Neuronal stem cell (in vitro differentiated cells): ENCODE data around the gene TBL2.
"Not testable (repeated sequence)": the region's sequence is repeated elsewhere in the genome, so short reads cannot be mapped to it uniquely, and the experiment has no call there.

ENCODE experiments used
- DNase-seq: peaks from one replicate; pipeline ENCODE4 v3.0.0-alpha.2; 2013; ENCODE audit warnings: low spot score
- H2AFZ ChIP-seq: one replicate; pipeline ENCODE4 v1.6.1; 2013; ENCODE audit warnings: mild to moderate bottlenecking, low read length, inconsistent platforms
- H2AK5ac ChIP-seq: 2 replicates; pipeline ENCODE4 v1.6.1; 2013; ENCODE audit warnings: low read depth, mild to moderate bottlenecking, inconsistent platforms, low read length, moderate library complexity, mixed read lengths
- H2BK120ac ChIP-seq: 2 replicates; pipeline ENCODE4 v1.6.1; 2013; ENCODE audit warnings: low read depth, mild to moderate bottlenecking, inconsistent platforms, low read length, moderate library complexity, mixed read lengths
- H2BK12ac ChIP-seq: one replicate; pipeline ENCODE4 v1.6.1; 2013; ENCODE audit warnings: low read length, inconsistent platforms
- H2BK15ac ChIP-seq: 2 replicates; pipeline ENCODE4 v1.6.1; 2013; ENCODE audit warnings: mild to moderate bottlenecking, low read length, inconsistent platforms, mixed read lengths
- H2BK5ac ChIP-seq: one replicate; pipeline ENCODE4 v1.6.1; 2013; ENCODE audit warnings: inconsistent platforms, mild to moderate bottlenecking, low read length, moderate library complexity
- H3K14ac ChIP-seq: one replicate; pipeline ENCODE4 v1.6.1; 2013; ENCODE audit warnings: low read length, inconsistent platforms
- H3K18ac ChIP-seq: 2 replicates; pipeline ENCODE4 v1.6.1; 2013; ENCODE audit warnings: low read length, inconsistent platforms
- H3K23ac ChIP-seq: 2 replicates; pipeline ENCODE4 v1.6.1; 2013; ENCODE audit warnings: low read depth, mild to moderate bottlenecking, mixed read lengths, low read length, inconsistent platforms; ENCODE audit not compliant: poor library complexity
- H3K27ac ChIP-seq: replicated peaks from 3 replicates; pipeline ENCODE4 v1.5.1; 2013; ENCODE audit warnings: low read length, inconsistent platforms
- H3K27me3 ChIP-seq, 3 experiments: 2 replicates each; pipeline ENCODE4 v1.6.1; 2013; ENCODE audit warnings: low read length in 3 of 3, mild to moderate bottlenecking in 2 of 3, inconsistent platforms in 1 of 3, low read depth in 1 of 3, mixed read lengths in 1 of 3, moderate library complexity in 1 of 3; ENCODE audit not compliant: control insufficient read depth in 3 of 3, insufficient read depth in 3 of 3
- H3K36me3 ChIP-seq, 2 donors: replicated peaks in 1 of 2; 2 replicates each; pipeline ENCODE4 v1.6.1; 2013; ENCODE audit warnings: low read length in 2 of 2; ENCODE audit not compliant: control insufficient read depth in 2 of 2, insufficient read depth in 2 of 2
- H3K4ac ChIP-seq: 2 replicates; pipeline ENCODE4 v1.6.1; 2013; ENCODE audit warnings: inconsistent platforms, mild to moderate bottlenecking, low read length, moderate library complexity
- H3K4me1 ChIP-seq, 2 donors: 1 replicate in 1 of 2; 2 replicates in 1 of 2; pipeline ENCODE4 v1.6.1; 2013; ENCODE audit warnings: low read length in 2 of 2, low read depth in 1 of 2; ENCODE audit not compliant: control insufficient read depth in 2 of 2, insufficient read depth in 1 of 2
- H3K4me2 ChIP-seq: one replicate; pipeline ENCODE4 v1.6.1; 2013; ENCODE audit warnings: mild to moderate bottlenecking, low read length, inconsistent platforms; ENCODE audit not compliant: insufficient read depth, poor library complexity, severe bottlenecking
- H3K4me3 ChIP-seq, 2 donors: 2 replicates each; pipeline ENCODE4 v1.5.1; 2013; ENCODE audit warnings: low read length in 2 of 2, mild to moderate bottlenecking in 2 of 2, inconsistent platforms in 1 of 2, moderate library complexity in 1 of 2
- H3K79me1 ChIP-seq: one replicate; pipeline ENCODE4 v1.6.1; 2013; ENCODE audit warnings: low read depth, mild to moderate bottlenecking, inconsistent platforms, low read length, moderate library complexity
- H3K9ac ChIP-seq: one replicate; pipeline ENCODE4 v1.6.1; 2013; ENCODE audit warnings: mild to moderate bottlenecking, low read depth, low read length, inconsistent platforms; ENCODE audit not compliant: poor library complexity
- H3K9me3 ChIP-seq, 2 donors: replicated peaks in 1 of 2; 2 replicates each; pipeline versions ENCODE3 to v1.6.1; 2013; ENCODE audit warnings: low read length in 2 of 2, mild to moderate bottlenecking in 2 of 2, inconsistent platforms in 1 of 2, low read depth in 1 of 2, mixed read lengths in 1 of 2, moderate library complexity in 1 of 2; ENCODE audit not compliant: control insufficient read depth in 2 of 2, insufficient read depth in 1 of 2
- H4K8ac ChIP-seq: one replicate; pipeline ENCODE4 v1.6.1; 2013; ENCODE audit warnings: low read depth, mild to moderate bottlenecking, inconsistent platforms, low read length, moderate library complexity
- H4K91ac ChIP-seq: one replicate; pipeline ENCODE4 v1.6.1; 2013; ENCODE audit warnings: low read length, low read depth, mild to moderate bottlenecking, inconsistent platforms; ENCODE audit not compliant: poor library complexity
- WGBS, 2 donors: extraction: QIAGEN DNeasy Blood & Tissue Kit; methylation state at CpG; one replicate each; pipeline ENCODE4 v1.1.7; 2013; ENCODE audit warnings: missing lambda C conversion rate in 2 of 2, mixed read lengths in 1 of 2; ENCODE audit not compliant: insufficient read length in 2 of 2, insufficient replicate concordance in 1 of 2; ENCODE audit errors: extremely low coverage in 2 of 2; 5-methylcytosine and 5-hydroxymethylcytosine counted together

Gene TBL2

DNA sequence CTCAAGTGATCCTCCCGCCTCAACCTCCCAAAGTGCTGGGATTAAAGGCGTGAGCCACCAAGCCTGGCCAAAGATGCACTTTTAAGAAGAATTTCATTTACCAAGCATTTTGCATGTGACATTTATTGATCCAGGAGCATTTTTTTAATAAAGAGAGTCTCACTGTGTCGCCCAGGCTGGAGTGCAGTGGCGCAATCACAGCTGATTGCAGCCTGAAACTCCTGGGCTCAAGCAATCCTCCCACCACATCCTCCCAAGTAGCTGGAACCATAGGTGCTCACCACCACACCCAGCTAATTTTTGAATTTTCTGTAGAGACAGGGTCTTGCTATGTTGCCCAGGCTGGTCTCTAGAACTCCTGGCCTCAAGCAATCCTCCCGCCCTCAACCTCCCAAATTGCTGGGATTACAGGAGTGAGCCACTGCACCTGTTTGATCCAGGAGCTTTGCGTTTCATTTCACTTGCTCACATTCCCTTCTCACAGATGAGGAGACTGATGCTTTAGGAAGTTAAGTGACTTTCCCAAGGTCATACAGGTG lies 4.4 kb upstream of the TBL2 start:
- Histone ChIP-seq H2BK120ac (no peak overlapping the region), H3K23ac (no peak overlapping the region), H3K36me3 (no peaks in the 10 kb centered on the region), H2AK5ac (no peak overlapping the region), H4K91ac (no peak overlapping the region), H3K4me1 (peaks cover 7 to 8% of the 10 kb centered on the region in 2 donors), H3K4me2 (no peak overlapping the region), H3K14ac (no peak overlapping the region), H2BK5ac (no peak overlapping the region), H3K27ac (no peak overlapping the region), H3K9ac (no peak overlapping the region), H3K18ac (no peak overlapping the region), H3K4ac (no peak overlapping the region), H3K27me3 (no peaks in the 10 kb centered on the region), H3K79me1 (peaks cover 3% of the 10 kb centered on the region), H4K8ac (no peak overlapping the region), H3K9me3 (no peaks in the 10 kb centered on the region), H2AFZ (no peak overlapping the region), H3K4me3 (no peak overlapping the region), H2BK12ac (no peak overlapping the region), H2BK15ac (no peak overlapping the region)
- DNase-seq, result no peak
- no CpG with 5 or more reads among the region's 6 CpGs for WGBS, 2 donors

DNA sequence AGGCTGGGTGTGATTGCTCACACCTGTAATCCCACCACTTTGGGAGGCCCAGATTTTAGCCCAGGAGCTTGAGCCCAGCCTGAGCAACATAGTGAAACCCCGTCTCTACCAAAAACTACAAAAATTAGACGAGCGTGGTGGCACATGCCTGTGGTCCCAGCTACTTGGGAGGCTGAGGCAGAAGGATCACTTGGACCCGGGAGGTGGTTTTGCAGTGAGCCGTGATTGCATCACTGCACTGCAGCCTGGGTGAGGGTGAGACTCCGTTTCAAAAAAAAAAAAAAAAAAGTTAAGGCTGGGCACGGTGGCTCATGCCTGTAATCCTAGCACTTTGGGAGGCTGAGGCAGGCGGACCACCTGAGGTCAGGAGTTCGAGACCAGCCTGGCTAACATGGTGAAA lies 2.6 kb upstream of the TBL2 start:
- not testable (repeated sequence) for H2AFZ ChIP-seq, DNase-seq, H3K4me2 ChIP-seq, H3K9ac ChIP-seq, H3K9me3 ChIP-seq, H3K14ac ChIP-seq, H4K8ac ChIP-seq, H2BK12ac ChIP-seq, H4K91ac ChIP-seq, H2BK5ac ChIP-seq, H2BK120ac ChIP-seq, H3K4me3 ChIP-seq, H3K4ac ChIP-seq, H2AK5ac ChIP-seq, H3K36me3 ChIP-seq, H3K27ac ChIP-seq, H3K18ac ChIP-seq, H3K79me1 ChIP-seq, H3K23ac ChIP-seq, H3K27me3 ChIP-seq, H2BK15ac ChIP-seq
- no CpG with 5 or more reads among the region's 9 CpGs for WGBS, 2 donors
- H3K4me1 ChIP-seq, result peaks cover 12 to 13% of the 10 kb centered on the region in 2 donors

DNA sequence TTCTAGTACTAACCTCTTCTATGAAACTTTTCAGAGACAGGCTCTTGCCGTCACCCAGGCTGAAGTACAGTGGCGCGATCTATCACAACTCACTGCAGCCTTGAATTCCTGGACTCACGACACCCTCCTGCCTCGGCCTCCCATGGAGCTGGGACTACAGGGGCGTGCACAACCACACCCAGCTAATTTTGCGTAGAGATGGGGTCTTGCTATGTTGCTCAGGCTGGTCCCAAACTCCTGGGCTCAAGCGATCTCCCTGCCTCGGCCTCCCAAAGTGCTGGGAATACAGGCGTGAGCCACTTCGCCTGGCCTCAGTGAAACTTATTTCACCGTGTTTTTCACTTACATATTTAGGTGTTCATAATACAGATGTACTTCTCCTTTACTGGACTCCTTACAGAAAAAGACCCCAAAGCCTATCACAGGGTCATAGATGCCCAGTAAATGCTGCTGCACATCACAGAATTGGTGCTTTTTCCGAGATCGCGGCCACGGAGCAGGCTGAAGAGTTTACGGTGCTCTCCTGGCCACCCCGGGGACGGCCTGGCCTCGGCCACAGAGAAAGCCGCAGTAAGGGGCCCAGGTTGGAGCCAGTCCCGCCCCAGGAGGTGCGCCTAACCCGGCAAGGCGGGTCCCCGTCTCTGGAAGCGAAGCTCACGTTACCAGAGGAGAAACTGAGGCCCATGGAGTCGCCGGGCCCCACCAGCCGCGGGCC lies 595 bp downstream of the TBL2 start:
- Histone ChIP-seq H2BK5ac (peak overlapping the region; percentile 93), H3K14ac (peak overlapping the region; percentile 84), H4K8ac (no peak overlapping the region), H2AFZ (peak overlapping the region; percentile 87), H2BK120ac (peak overlapping the region; percentile 67), H3K36me3 (peaks cover 20 to 38% of the 10 kb centered on the region in 2 donors), H3K4me2 (peak overlapping the region; percentile 66), H3K79me1 (peaks cover 8% of the 10 kb centered on the region), H3K27ac (peak overlapping the region; percentile 72), H2AK5ac (peak overlapping the region; percentile 100), H3K27me3 (no peaks in the 10 kb centered on the region), H3K4ac (peak overlapping the region; percentile 84), H2BK12ac (no peak overlapping the region), H2BK15ac (peak overlapping the region; percentile 78), H3K18ac (peak overlapping the region; percentile 98), H3K23ac (peak overlapping the region; percentile 99), H3K4me3 (peak overlapping the region; percentile 69 to 97), H3K9ac (peak overlapping the region; percentile 98), H3K4me1 (peaks cover 12 to 13% of the 10 kb centered on the region in 2 donors), H3K9me3 (no peaks in the 10 kb centered on the region), H4K91ac (no peak overlapping the region)
- DNase-seq, result no peak
- no CpG with 5 or more reads among the region's 32 CpGs for WGBS, 2 donors

DNA sequence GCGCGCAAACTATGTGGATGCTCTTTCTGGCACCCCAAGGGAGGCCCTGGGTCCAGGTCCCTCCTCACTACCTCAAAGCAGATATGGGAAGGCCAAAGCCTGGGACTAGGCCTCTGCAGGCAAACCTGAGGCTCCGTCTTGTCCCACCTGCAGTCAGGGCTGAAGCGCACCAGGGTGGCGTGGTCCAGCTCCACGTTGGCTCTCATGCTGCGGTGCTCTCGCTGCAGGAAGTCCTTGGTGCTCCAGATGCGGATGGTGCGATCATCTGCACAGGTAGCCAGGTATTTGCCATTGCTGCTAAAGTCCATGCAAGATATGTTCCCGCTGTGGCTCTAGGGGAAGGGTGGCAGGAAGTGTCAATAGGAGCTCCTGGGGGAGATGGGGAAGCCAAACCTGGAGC lies 4.6 kb downstream of the TBL2 start:
- WGBS, 2 donors, result no CpG with 5 or more reads among the region's 11 CpGs
- Histone ChIP-seq H2BK12ac (no peak overlapping the region), H3K18ac (no peak overlapping the region), H2BK120ac (no peak overlapping the region), H2AFZ (no peak overlapping the region), H2BK5ac (no peak overlapping the region), H3K4me2 (no peak overlapping the region), H3K23ac (no peak overlapping the region), H3K36me3 (peaks cover 43 to 78% of the 10 kb centered on the region in 2 donors), H2BK15ac (no peak overlapping the region), H3K14ac (no peak overlapping the region), H3K27ac (no peak overlapping the region), H3K27me3 (no peaks in the 10 kb centered on the region), H3K4ac (no peak overlapping the region), H3K9ac (no peak overlapping the region), H2AK5ac (no peak overlapping the region), H3K4me3 (no peak overlapping the region), H3K4me1 (peaks cover 5 to 6% of the 10 kb centered on the region in 2 donors), H3K9me3 (no peaks in the 10 kb centered on the region), H4K91ac (no peak overlapping the region), H3K79me1 (peaks cover 8% of the 10 kb centered on the region), H4K8ac (no peak overlapping the region)
- DNase-seq, result no peak
